C4-2B (cell line): ENCODE measurements around the gene DOC2B.

Experiments
- H3K27ac ChIP-seq: fragments of 450-650 bp; 2 replicates; pipeline ENCODE4 v1.5.1; 2017
- ZFX ChIP-seq: fragments of 450-650 bp; IDR thresholded peaks from 2 replicates; pipeline ENCODE4 v1.6.1; 2017
- TF ChIP-seq, protein P1 (sequence below): fragments of 450-650 bp; conservative IDR thresholded peaks from 2 replicates; pipeline ENCODE4 v1.5.1; 2017; ENCODE audit warnings: mild to moderate bottlenecking

Gene DOC2B

GRCh38 chr17:160336-160735, 21.1 kb downstream of the DOC2B start:
- TF ChIP-seq, protein P1, sequence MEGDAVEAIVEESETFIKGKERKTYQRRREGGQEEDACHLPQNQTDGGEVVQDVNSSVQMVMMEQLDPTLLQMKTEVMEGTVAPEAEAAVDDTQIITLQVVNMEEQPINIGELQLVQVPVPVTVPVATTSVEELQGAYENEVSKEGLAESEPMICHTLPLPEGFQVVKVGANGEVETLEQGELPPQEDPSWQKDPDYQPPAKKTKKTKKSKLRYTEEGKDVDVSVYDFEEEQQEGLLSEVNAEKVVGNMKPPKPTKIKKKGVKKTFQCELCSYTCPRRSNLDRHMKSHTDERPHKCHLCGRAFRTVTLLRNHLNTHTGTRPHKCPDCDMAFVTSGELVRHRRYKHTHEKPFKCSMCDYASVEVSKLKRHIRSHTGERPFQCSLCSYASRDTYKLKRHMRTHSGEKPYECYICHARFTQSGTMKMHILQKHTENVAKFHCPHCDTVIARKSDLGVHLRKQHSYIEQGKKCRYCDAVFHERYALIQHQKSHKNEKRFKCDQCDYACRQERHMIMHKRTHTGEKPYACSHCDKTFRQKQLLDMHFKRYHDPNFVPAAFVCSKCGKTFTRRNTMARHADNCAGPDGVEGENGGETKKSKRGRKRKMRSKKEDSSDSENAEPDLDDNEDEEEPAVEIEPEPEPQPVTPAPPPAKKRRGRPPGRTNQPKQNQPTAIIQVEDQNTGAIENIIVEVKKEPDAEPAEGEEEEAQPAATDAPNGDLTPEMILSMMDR: no peak
- no peak for TF ChIP-seq ZFX
- no peak overlapping the region for H3K27ac ChIP-seq

DNA sequence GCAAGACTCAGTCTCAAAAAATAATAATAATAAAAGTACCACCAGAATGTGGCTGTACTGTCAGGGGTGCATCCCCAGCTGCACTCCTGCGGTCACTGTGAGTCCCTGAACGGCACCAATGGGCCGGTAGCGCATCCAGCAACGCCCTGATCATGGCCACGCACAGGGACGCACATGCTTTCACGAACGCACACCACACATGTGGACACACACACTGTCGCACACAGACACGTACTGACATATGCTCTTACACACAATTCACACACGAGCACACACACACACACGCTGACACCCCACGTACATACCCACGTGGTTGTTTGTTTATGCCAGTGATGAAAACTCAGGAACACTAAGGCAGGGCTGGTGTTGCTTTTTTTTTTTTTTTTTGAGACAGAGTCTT, 21.8 kb downstream of the DOC2B start:
- TF ChIP-seq, protein P1: no peak
- H3K27ac ChIP-seq: no peak overlapping the region

DNA sequence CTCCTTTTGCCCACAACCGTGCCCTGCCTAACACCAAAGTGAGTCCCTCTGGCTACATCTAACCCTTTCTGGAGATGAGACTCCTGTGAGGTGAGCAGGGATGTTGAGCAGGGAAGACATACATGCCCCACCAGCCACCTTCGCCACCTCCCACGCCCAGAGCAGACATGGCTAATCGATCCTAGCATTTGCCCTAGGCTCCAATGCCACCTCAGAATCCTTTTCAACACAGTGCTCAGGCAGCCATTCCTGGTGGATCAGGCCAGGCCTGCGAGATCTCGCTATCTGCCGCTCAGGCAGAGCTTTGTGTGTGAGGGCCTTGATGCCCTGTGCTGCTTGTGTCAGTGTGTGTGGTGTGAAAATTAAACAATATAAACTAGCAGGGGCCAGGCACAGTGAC, 23.1 kb downstream of the DOC2B start:
- H3K27ac ChIP-seq: no peak overlapping the region
- TF ChIP-seq ZFX: no peak
- TF ChIP-seq, protein P1: no peak

DNA sequence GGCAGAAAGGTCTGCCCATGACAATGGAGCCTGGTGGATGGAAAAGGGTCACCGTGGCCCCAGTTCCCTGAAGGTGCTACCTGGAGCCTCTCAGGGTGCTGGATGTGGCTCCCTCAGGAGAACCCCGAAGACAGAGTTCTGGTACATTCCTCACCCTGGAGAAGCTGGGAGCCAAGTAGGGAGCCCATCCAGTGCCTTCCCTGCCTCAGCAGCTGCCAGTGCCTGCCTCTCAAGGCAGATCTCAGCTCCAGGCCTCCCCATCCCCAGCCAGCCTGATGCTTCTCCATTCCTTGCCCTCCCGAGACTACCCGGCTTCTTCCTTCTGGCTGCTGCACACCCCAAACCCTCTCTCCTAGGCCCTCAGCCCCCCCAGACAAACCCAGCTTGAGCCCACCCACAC, 23.5 kb downstream of the DOC2B start:
- TF ChIP-seq, protein P1: no peak
- no peak for TF ChIP-seq ZFX
- H3K27ac ChIP-seq: no peak overlapping the region

DNA sequence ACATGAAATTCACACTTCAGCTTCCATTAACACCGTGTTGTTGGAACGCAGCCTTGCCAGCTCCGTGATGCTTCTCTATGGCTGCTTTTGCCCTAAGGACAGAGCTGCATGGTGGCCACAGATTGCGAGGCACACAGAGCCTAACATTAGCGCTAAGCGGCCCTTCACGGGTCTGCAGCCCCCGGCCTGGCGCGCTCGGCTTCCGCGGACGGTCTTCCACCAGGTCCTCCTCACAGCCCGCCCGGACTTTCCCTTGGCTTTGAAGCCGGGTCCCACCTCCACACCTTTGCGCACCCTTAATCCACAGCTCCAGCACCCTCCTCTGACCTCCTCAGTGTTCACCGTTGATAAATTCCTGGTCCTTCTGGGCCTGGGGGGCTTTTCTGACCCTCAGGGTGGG, 24.5 kb downstream of the DOC2B start:
- no peak overlapping the region for H3K27ac ChIP-seq
- no peak for TF ChIP-seq ZFX
- TF ChIP-seq, protein P1: no peak

DNA sequence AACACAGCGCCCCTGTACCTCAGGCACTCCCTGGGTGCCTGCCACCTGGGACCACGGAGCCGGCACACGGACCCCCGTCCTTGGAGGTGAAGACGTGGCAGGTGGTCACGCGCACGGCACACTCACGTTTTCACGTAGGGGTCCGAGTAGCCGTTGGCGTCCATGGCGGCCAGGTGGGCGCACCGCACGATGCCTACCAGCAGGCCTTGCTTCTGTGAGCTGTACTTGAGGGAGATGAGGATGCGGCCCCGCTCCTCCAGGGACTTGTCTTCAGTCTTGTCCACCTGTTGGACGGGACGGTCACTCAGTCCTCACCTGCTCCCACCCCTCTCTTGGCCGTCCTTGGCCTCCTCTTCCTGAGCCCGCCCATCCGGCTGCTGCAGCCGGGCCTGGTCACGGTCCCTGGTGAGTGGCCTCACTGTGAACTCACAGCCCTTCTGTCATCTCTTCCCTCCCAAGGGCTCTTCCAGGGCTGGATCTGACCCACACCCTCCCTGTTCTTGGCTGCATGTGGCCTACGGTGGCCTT, 25.3 kb downstream of the DOC2B start:
- H3K27ac ChIP-seq: no peak overlapping the region
- no peak for TF ChIP-seq ZFX
- TF ChIP-seq, protein P1: no peak

- no peak overlapping the region for H3K27ac ChIP-seq
These were observed 25.9 kb downstream of the DOC2B start for GRCh38 chr17:155576-155975.

More at GRCh38 chr17:155576-155975, 25.9 kb downstream of the DOC2B start:
- no peak for TF ChIP-seq ZFX
- TF ChIP-seq, protein P1: no peak
